ENCODE results near the gene THSD4.

The THSD4 gene

DNA sequence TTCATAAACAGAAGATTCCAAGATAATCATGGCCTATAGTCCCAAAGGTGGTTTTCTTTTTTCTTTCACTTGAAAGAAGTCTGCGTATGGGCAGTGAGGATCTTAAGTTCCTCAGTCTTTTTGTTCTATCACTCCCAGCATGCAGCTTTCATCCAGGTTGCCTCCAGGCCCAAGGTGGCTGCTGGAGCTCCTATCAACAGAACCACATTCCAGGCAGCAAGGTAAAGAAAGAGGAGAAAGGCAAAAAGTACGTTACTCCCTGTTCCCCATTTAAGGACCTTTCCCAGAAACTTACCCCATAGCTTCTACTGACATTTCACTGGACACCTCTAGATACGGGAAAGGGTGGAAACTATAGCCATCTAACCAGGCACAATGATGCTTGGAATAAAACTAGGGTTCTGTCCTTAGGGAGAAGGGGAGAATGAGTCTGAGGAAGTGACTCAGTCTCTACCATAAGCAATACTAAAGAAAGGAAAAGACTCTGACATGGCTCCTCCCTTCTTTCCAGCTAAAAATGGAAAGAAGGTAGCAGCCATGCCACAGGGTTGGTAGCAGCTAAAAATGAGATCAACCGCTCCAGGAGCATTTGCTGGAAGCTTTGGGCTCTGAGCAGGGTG is 381.2 kb downstream of the THSD4 start:
- peak; percentile 67 for DNase-seq (ENCODE audit: low read depth)

DNA sequence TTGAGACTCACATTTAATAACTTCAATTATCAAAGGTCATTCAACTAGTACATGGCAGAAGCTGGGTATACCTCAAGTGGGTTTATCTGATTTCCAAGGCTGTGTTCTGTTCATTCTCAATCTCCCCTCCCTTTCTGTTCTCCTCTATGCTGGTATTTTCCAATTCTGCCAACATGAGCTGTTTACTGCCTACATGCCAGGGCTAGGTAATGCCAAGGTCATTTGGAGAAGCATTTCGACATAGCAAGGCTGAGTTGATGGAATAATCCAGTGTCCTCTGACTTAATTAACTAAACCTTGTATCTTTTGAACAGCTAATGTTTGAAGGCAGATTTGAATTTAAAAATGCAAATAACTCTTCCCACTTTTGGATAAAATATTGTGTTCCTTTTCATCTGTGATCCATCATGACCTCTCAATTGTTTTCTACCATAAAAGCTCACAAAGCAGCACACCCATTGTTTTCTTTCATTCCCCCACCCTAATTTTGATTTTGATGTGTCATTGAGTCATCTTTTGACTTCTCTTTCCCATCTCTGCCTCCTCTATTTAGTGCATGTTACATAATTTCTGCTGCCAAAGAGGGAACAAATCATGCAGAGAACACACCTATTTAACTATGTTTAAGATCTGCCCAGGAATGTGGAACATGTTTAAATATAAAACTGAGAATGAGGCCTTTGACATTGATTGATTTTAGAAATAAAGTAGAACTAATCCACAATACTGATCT is 386.2 kb downstream of the THSD4 start:
- DNase-seq (ENCODE audit: low read depth): no peak

DNA sequence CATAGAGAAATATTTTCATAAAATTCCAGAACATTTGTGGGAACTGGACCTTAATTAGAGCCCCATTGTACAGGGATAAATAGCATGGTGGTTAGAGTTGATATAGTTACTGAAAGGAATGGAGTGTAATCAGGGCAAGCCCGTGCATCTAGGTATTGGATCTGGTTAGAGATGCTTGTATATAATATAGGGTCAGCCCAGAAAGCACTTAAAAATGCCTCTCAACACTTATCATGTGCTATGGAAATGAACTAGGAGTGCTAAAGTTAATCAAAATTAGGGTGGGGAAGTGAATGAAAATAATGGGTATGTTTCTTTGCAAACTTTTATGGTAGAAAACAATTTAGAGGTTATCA is 386.8 kb downstream of the THSD4 start:
- no peak for DNase-seq (ENCODE audit: low read depth)

DNA sequence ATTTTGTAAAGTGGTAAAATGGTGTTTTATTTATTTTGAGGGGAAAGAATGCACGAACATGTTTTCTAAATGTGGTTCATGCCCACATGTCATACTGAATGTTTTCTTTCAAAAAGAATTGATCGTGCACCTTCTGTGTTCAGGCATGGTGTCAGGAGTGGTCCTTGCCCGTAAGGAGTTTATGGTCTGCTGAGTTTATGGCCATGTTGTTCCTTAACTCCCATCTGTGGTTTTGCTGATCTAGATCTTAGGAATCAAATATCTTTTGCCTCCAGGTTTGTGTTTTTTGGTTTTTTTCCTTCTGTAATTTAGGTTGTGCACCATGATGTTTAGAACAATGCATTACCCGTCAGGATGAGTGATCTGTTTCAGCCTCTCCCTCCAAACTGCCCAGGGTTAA is 390.7 kb downstream of the THSD4 start:
- DNase-seq (ENCODE audit: low read depth): no peak

GRCh38 chr15:71506946-71507345 is 391.7 kb downstream of the THSD4 start:
- no peak for DNase-seq (ENCODE audit: low read depth)

- DNase-seq (ENCODE audit: low read depth): no peak
These were observed 392.9 kb downstream of the THSD4 start for GRCh38 chr15:71508081-71508682.

DNA sequence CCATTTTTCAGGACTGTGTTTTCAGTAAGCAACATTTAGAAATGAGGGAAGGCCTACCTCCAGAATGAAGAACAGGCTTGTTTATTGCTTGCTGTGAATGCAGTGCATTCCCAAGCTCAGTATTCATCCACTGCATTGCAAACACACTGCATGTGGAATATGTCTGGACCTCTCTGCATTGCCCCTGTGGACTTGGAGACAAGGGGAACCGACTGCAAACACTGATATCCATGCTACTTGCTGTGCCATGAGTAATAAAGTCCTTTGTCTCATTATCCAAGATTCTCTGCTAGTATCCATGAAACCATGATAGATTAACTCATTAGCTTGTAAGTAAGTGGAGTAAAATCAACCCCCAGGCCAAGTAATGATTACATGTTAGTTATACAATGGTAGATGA is 393.9 kb downstream of the THSD4 start:
- no peak for DNase-seq (ENCODE audit: low read depth)

DNA sequence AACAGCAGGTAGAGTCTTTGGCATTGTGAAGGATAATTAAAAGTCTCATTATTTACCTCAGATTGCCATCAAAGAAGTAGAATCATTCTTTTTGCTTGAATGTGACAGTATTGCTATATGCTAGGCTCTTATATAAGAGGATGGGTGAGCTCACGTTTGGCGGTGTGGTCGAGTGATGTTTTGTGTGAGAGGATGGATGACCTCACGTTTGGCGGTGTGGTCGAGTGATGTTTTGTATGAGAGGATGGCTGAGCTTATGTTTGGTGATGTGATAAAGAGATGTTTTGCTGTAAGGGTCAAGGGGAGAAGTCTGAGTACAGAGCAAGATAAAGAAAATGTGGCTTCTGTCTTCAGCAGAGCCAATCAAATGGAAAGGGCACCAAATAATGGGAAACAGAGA is 395.5 kb downstream of the THSD4 start:
- DNase-seq (ENCODE audit: low read depth): no peak

GRCh38 chr15:71511796-71512681 is 396.8 kb downstream of the THSD4 start:
- no peak for DNase-seq (ENCODE audit: low read depth)

DNA sequence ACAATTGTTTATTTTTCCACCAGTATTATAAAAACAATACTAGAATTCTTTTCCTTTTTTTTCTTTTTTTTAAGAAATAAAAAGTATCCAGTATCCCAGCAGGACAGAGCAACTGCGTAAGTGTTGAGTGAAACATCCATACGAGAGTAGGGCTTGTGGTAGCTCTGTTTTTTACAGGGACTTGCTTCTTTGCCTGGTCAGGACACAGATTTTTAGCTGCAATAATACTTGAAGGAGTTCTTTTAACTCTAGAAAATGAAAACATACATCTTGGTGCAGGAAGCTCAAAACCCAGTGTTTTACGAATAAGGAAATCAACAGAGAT is 397.4 kb downstream of the THSD4 start:
- DNase-seq (ENCODE audit: low read depth): no peak

DNA sequence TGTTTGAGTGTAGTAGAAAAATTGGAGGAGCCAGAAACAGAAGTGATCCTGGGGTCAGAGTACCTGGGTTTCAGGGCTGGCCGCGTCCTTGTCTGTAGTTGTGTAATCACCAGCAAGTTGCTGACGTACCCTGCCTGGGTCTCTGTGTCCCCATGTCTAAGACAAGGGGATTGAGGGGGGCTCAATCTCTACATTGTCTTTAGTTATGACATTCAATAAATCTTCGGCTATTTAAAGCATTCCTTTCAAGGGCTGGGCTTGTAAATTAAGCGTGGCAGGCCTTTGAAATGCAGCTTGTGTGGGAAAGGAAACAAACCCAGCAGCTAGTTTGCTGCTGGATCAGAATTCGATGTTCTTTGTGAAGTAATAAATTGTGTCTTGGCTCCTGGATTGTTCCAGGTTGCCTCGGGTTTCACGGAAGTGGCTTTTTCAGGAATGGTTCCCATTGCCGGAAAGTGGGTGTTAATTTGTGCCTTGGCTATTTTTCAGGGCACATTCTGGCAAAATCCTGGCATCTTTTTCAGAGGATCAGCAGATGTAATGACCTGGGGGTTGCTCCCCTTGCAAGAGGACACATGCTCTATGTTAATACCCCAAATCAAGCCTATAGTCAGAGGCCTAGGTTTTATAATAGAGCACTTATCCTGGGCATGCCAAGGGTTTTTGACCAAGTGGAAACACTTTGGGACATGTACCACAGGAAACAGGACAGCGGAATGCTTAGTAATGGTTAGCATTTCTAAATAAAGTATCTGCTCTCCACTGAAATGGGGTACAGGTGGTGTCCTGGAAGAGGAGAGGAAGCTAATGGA is 400.3 kb downstream of the THSD4 start:
- DNase-seq (ENCODE audit: low read depth): no peak

- no peak for DNase-seq (ENCODE audit: low read depth)
These were observed 402.5 kb downstream of the THSD4 start for GRCh38 chr15:71517751-71518150.

- DNase-seq (ENCODE audit: low read depth): no peak
These were observed 403.4 kb downstream of the THSD4 start for GRCh38 chr15:71518661-71519060.

DNA sequence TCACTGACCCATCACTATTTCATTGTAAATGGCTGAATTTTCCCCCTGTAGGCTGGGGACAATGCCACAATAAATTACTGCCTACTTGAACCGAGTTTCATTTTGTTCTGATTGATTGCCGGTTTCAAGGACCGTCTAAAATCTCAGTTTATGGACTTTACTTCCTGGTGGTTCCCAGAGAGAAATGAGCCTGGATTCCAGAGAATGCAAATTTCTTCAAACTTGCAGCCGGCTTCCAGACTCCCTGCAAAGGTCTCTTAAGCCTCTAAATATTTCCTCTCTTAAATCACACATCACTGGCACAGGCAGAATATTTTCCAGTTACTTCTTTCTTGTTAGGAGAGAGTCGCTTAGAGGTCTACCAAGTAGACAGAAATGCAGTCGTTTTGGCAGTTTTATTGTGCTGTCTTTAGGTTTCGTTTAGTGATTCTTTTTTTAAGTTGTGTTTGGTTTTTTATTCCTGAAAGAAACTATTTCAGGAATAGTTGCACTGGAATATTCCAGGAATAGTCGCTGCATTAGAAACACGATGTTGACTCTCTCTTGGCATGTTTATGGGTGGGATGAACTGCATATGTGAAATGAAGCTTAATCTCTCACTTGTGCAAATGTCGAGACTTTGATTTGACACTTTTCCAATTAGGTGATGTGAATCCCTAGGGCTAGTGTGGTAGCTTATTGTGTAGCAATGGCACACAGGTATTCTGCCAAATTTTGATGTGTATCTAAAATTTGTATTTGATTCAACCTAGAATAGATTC is 411.0 kb downstream of the THSD4 start:
- DNase-seq (ENCODE audit: low read depth): no peak

DNA sequence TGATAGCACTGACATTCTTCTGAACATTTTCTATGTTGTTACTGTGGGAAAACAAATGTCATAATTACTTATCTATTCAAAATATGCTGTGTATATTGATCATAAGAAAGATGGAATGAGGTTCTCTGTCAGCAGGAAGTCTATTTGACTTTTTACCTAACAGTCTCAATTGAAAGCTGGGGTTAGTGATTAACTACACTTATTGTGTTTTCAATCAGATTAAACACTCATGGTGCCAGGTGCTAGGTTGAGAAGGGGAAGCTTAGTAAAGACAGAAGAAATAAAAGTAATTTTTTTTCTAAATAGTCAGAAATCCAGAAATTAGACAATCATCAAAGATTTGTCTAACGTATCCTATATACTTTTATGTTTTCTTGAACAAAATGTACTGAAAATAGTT is 414.1 kb downstream of the THSD4 start:
- no peak for DNase-seq (ENCODE audit: low read depth)

DNA sequence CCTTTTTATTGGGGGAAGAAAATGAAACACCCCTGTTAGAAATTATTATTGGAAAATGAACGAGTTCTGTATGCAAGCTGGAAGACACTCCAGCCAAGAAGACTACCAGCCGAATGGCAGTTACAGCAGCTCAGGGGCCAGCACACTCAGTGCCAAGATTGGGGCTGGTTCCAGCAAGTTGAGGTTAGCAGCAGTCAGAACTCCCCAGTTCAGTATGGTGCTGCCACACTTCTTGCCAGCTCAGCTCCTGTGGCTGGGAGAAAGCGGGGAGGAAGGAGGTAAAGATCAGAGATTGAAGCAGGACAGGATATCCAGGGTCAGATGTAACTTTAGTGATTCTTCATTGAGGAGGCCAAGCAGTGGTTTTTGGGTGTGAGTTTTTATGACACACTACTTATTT is 414.8 kb downstream of the THSD4 start:
- no peak for DNase-seq (ENCODE audit: low read depth)

GRCh38 chr15:71532994-71533393 is 417.7 kb downstream of the THSD4 start:
- DNase-seq (ENCODE audit: low read depth): no peak

DNA sequence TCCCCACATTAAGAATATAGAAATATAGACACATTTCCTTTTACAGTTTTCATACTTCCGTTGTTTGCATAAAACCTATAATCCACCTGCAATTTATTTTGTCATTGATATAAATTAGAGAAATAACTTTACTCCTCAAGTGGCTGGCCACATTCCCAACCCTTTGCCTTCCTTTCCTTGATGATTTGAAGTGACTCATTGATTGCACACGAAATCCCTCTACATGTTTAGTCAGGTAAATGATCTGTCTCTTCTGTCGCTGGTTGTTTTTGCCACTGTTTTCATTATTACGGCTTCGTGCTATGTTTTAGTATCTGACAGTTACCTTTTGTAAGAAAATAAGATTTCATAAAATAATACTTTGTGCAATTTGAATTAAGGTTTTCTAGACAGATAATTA is 422.9 kb downstream of the THSD4 start:
- no peak for DNase-seq (ENCODE audit: low read depth)

DNA sequence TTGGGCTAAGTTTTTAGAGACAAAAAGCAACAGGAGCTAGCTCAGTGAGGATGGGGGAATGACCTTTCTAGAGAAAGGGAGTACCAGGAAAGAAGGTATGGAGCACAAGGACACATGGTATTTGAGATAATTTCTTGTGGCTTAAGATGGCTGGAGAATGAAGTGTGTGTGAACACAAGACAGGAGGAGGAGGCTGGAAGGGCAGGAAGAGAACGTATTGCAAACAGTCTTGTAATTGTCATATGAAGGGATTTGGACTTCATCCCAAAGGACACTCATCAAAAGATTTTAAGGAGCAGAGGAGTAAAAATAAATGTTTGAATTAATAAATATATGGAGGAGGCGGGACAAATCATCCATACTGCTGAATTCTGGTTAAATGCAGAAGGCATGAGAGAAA is 426.5 kb downstream of the THSD4 start:
- DNase-seq (ENCODE audit: low read depth): no peak

DNA sequence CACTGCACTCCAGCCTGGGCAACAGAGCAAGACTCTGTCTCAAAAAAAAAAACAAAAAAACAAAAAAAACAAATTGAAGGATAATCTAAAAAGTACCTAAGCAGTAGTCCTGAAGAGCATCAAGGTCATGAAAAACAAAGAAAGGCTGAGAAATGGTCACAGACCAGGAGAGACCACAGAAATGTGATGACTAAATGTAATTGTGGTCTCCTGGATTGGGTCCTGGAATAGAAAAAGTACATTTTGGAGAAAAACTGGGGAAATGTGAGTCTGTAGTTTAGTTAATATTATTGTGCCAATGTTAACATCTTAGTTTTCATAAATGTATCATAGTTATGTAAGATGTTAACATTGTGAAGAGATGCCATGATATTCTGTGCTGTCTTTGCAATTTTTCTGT is 427.6 kb downstream of the THSD4 start:
- DNase-seq (ENCODE audit: low read depth): peak; percentile 30

GRCh38 chr15:71543413-71543812 is 428.1 kb downstream of the THSD4 start:
- DNase-seq (ENCODE audit: low read depth): no peak

Measured in stromal cell of bone marrow (primary cell).